AG10803 (cell line): ENCODE measurements around the gene G0S2.
A peak's percentile ranks its signal among the peaks of the same experiment; 100 is the strongest.
"Not testable (repeated sequence)": the region's sequence is repeated elsewhere in the genome, so short reads cannot be mapped to it uniquely, and the experiment has no call there.

Experiments used
- DNase-seq: peaks from one replicate; pipeline ENCODE4 v3.0.0; 2010; ENCODE audit warnings: low read depth
- H3K4me3 ChIP-seq: 2 replicates; pipeline ENCODE4 v1.5.1; 2011; ENCODE audit warnings: mild to moderate bottlenecking, low read length, control low read depth
- CTCF ChIP-seq: conservative IDR thresholded peaks from 2 replicates; pipeline ENCODE4 v1.5.1; 2011; ENCODE audit warnings: mild to moderate bottlenecking, low read length, control low read depth, inconsistent platforms

The G0S2 gene

GRCh38 chr1:209692745-209693504, 17.7 kb downstream of the G0S2 start:
- peak; percentile 74 for DNase-seq
- no peak overlapping the region for H3K4me3 ChIP-seq
- peak; percentile 92 for TF ChIP-seq CTCF

GRCh38 chr1:209696673-209697072, 21.5 kb downstream of the G0S2 start:
- no peak for TF ChIP-seq CTCF

GRCh38 chr1:209697126-209697525, 21.9 kb downstream of the G0S2 start:
- TF ChIP-seq CTCF: no peak
- H3K4me3 ChIP-seq: no peak overlapping the region
- no peak for DNase-seq

More at GRCh38 chr1:209696673-209697072, 21.5 kb downstream of the G0S2 start:
- no peak overlapping the region for H3K4me3 ChIP-seq
- no peak for DNase-seq

- DNase-seq, H3K4me3 ChIP-seq: not testable (repeated sequence)
Observed at GRCh38 chr1:209700686-209701085, 25.5 kb downstream of the G0S2 start.

- H3K4me3 ChIP-seq: no peak overlapping the region
- DNase-seq: no peak
- TF ChIP-seq CTCF: no peak
Observed at GRCh38 chr1:209702832-209703231, 27.6 kb downstream of the G0S2 start.

- TF ChIP-seq CTCF: no peak
- no peak for DNase-seq
- H3K4me3 ChIP-seq: no peak overlapping the region
Observed at GRCh38 chr1:209703834-209704504, 28.8 kb downstream of the G0S2 start.

- no peak for TF ChIP-seq CTCF
- DNase-seq: peak; percentile 94
- no peak within 1 kb of the TSS for H3K4me3 ChIP-seq
Observed at GRCh38 chr1:209704584-209704983, 29.4 kb downstream of the G0S2 start, which contains the start of gene HSD11B1. HSD11B1 (plus strand) TSS chr1:209704846; CDS start chr1:209704943, 97 bp downstream.
